Endothelial cell of umbilical vein (primary cell): ENCODE measurements around the gene DACT1. TPM values are rescaled to one million over a fixed set of nuclear protein-coding genes. Genes with fewer than 3 reads are reported as not detected.

Source experiments
- BruUV-seq: library from RNA; stranded (reverse); fragments of 400-500 nt; replicated peaks from 2 replicates; lab custom pipeline; 2021; lab: Mats Ljungman, UMichigan
- CTCF ChIA-PET: fragments of 300-600, 350-600 bp; sonication (Branson Sonifier 250); formaldehyde crosslinking; loops from one replicate; lab custom pipeline; 2021; ENCODE audit warnings: antibody characterized with exemption, inconsistent platforms; lab: Charles Lee
- POLR2A ChIA-PET: fragments of 300-600, 350-600 bp; sonication (Branson Sonifier 250); formaldehyde crosslinking; loops from one replicate; lab custom pipeline; 2021; ENCODE audit warnings: antibody characterized with exemption, inconsistent platforms; lab: Charles Lee
- DNase-seq: peaks from one replicate; pipeline ENCODE4 v3.0.0-alpha.2; 2011; ENCODE audit warnings: low read depth, low spot score
- FAIRE-seq: peaks from 2 replicates; lab custom pipeline; 2011; peaks lifted over from hg19 to GRCh38; lab: Jason Lieb, UNC
- H2AFZ ChIP-seq: 2 replicates; pipeline ENCODE4 v1.6.0; 2012; ENCODE audit warnings: low read depth, low read length, control low read depth, inconsistent platforms
- H3K27ac ChIP-seq: 2 replicates; pipeline ENCODE4 v1.5.1; 2011; ENCODE audit warnings: low read depth, mild to moderate bottlenecking, control low read depth, low read length, moderate library complexity; ENCODE audit not compliant: insufficient read depth
- H3K27me3 ChIP-seq, 2 experiments: 2 replicates each; pipeline versions ENCODE4 v1.6.0 to v1.6.1; 2011; ENCODE audit warnings: low read length in 2 of 2, mixed read lengths in 1 of 2; ENCODE audit not compliant: control insufficient read depth in 2 of 2, insufficient read depth in 2 of 2
- H3K36me3 ChIP-seq, 2 experiments: 2 replicates in 1 of 2; 3 replicates in 1 of 2; pipeline ENCODE4 v1.5.1; 2011; ENCODE audit warnings: low read length in 2 of 2, mild to moderate bottlenecking in 1 of 2, moderate library complexity in 1 of 2; ENCODE audit not compliant: control insufficient read depth in 2 of 2, insufficient read depth in 2 of 2; ENCODE audit errors: extremely low read depth in 1 of 2
- H3K4me1 ChIP-seq: 3 replicates; pipeline ENCODE4 v1.5.1; 2011; ENCODE audit warnings: mild to moderate bottlenecking, low read length; ENCODE audit not compliant: control insufficient read depth, insufficient read depth; ENCODE audit errors: extremely low read depth
- H3K4me2 ChIP-seq: 2 replicates; pipeline ENCODE4 v1.6.1; 2011; ENCODE audit warnings: low read length, control low read depth, mixed read lengths; ENCODE audit not compliant: insufficient read depth
- H3K4me3 ChIP-seq, 3 experiments: fragments of 200-600 bp in 1 of 3; sonication (generic), shearing (Covaris generic) in 1 of 3; replicated peaks in 1 of 3; 2 replicates each; pipeline ENCODE4 v1.5.1; 2011 to 2016; ENCODE audit warnings: control low read depth in 3 of 3, low read length in 3 of 3, mild to moderate bottlenecking in 2 of 3, inconsistent platforms in 1 of 3, low read depth in 1 of 3, moderate library complexity in 1 of 3; ENCODE audit not compliant: insufficient read depth in 1 of 3
- H3K79me2 ChIP-seq: 2 replicates; pipeline ENCODE4 v1.6.0; 2012; ENCODE audit warnings: low read length, inconsistent platforms; ENCODE audit not compliant: control insufficient read depth, insufficient read depth
- H3K9ac ChIP-seq: replicated peaks from 2 replicates; pipeline ENCODE3; 2011; ENCODE audit warnings: low read length, control low read depth; ENCODE audit not compliant: insufficient read depth; ENCODE audit errors: extremely low read depth
- H3K9me1 ChIP-seq: replicated peaks from 3 replicates; pipeline ENCODE4 v1.6.0; 2011; ENCODE audit warnings: mild to moderate bottlenecking, low read length; ENCODE audit not compliant: control insufficient read depth, insufficient read depth; ENCODE audit errors: extremely low read depth
- H3K9me3 ChIP-seq: replicated peaks from 2 replicates; pipeline ENCODE4 v1.5.1; 2012; ENCODE audit warnings: low read length, inconsistent platforms; ENCODE audit not compliant: control insufficient read depth, insufficient read depth
- H4K20me1 ChIP-seq: replicated peaks from 2 replicates; pipeline ENCODE3; 2011; ENCODE audit warnings: mild to moderate bottlenecking, low read length; ENCODE audit not compliant: control insufficient read depth, insufficient read depth; ENCODE audit errors: extremely low read depth
- EZH2 ChIP-seq: IDR thresholded peaks from 2 replicates; pipeline ENCODE4 v1.6.1; 2012; ENCODE audit warnings: borderline replicate concordance, low read depth, mild to moderate bottlenecking, moderate library complexity, low read length, inconsistent platforms; ENCODE audit not compliant: severe bottlenecking
- FOS ChIP-seq: IDR thresholded peaks from 2 replicates; pipeline ENCODE4 v1.6.1; 2011; ENCODE audit warnings: mild to moderate bottlenecking, low read length, moderate library complexity, borderline replicate concordance; ENCODE audit not compliant: insufficient read depth
- GATA2 ChIP-seq: IDR thresholded peaks from 2 replicates; pipeline ENCODE4 v1.7.0; 2011; ENCODE audit warnings: low read depth, mild to moderate bottlenecking, moderate library complexity, mixed read lengths, low read length; ENCODE audit not compliant: insufficient read length, insufficient read depth
- JUN ChIP-seq: IDR thresholded peaks from 2 replicates; pipeline ENCODE4 v1.6.1; 2011; ENCODE audit warnings: borderline replicate concordance, low read depth; ENCODE audit not compliant: insufficient read length, insufficient read depth
- MYC ChIP-seq: IDR thresholded peaks from one replicate; pipeline ENCODE4 v1.6.1; 2011; ENCODE audit warnings: mild to moderate bottlenecking, low read depth, low read length
- POLR2A ChIP-seq: IDR thresholded peaks from 2 replicates; pipeline ENCODE4 v1.6.1; 2012; ENCODE audit warnings: low read depth, mild to moderate bottlenecking, control low read depth, low read length
- POLR2AphosphoS5 ChIP-seq: IDR thresholded peaks from 2 replicates; pipeline ENCODE4 v1.6.1; 2012; ENCODE audit warnings: low read depth, mild to moderate bottlenecking, control low read depth, low read length, moderate library complexity; ENCODE audit not compliant: insufficient read depth
- dilution Hi-C: fragments of 300-500 bp; cut with MboI; formaldehyde crosslinking; loops from one replicate; pipeline ENCODE4 v1.15.0; 2019; ENCODE audit warnings: low sequenced_read_pairs; ENCODE audit not compliant: extremely low pct_ligation_motif_present
- intact Hi-C: fragments of 100-400 bp; cut with micrococcal nuclease; formaldehyde crosslinking; loops from one replicate; pipeline ENCODE4 v1.10.0; 2022
- polyA plus RNA-seq, 4 experiments: library from polyadenylated mRNA; depleted of rRNA in 3 of 4; stranded (reverse) in 3 of 4; unstranded in 1 of 4; fragments of >200 nt; gene quantifications; 2 replicates each; pipeline versions ENCODE4 v1.2.1 to v1.2.3, GENCODE V29; 2011 to 2012; ENCODE audit warnings: missing spikeins in 1 of 4
- total RNA-seq: library from RNA; stranded (reverse); gene quantifications from 2 replicates; pipeline ENCODE4 v1.2.3, GENCODE V29; 2021
- TF ChIP-seq, protein P1 (sequence below), 2 donors: IDR thresholded peaks; 1 replicate in 1 of 2; 2 replicates in 1 of 2; pipeline ENCODE4 v1.5.1; 2011; ENCODE audit warnings: low read length in 2 of 2, mild to moderate bottlenecking in 2 of 2, moderate library complexity in 2 of 2, control low read depth in 1 of 2, inconsistent platforms in 1 of 2, low read depth in 1 of 2; ENCODE audit not compliant: insufficient read depth in 1 of 2; ENCODE audit errors: extremely low read depth in 1 of 2
- TF ChIP-seq, protein P2 (sequence below): IDR thresholded peaks from 2 replicates; pipeline ENCODE4 v1.6.1; 2011; ENCODE audit not compliant: insufficient read depth, insufficient read length

The DACT1 gene
- total and polyA plus RNA-seq, 2 donors (not counting 3 experiments of a cell fraction or from before 2014, with no cell fraction given): 0.21 to 0.27 TPM

DNA sequence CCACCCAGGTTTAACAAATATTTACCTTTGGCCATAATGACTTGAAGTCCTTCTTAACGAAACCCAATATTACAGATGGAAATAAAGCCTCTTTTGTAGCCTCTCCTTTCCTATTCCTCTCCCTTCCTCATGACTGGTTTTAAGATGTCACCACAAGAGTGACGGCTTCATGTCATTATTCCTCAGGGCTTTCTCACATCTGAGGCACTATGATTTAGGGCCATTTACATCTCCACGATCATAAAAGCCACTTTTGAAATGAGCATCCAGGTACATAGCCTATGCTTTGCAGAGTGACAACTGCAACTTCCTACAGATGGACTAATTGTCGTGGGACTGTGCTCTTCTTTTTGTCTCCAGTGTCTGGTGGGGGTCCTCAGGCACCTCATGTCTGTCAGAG is 32.3 kb upstream of the DACT1 start:
- ChIA-PET POLR2A (no interaction called here), CTCF (no interaction called here)

More for the DNA sequence above, 32.3 kb upstream of the DACT1 start:
- no peaks in the 10 kb centered on the region for H3K36me3 ChIP-seq
- no peaks in the 10 kb centered on the region for H4K20me1 ChIP-seq
- intact Hi-C loops (no loop called here), dilution Hi-C loops (no loop called here)
- H3K9ac ChIP-seq: no peak overlapping the region
- H3K4me3 ChIP-seq: no peak overlapping the region
- H3K9me1 ChIP-seq: no peaks in the 10 kb centered on the region
- no peaks in the 10 kb centered on the region for H3K9me3 ChIP-seq
- no peaks in the 10 kb centered on the region for H3K4me1 ChIP-seq
- H3K79me2 ChIP-seq: no peaks in the 10 kb centered on the region
- peaks cover 0 to 2% of the 10 kb centered on the region in 2 experiments for H3K27me3 ChIP-seq
- FAIRE-seq (no peak), DNase-seq (no peak)
- TF ChIP-seq POLR2A (no peak), GATA2 (no peak), FOS (no peak), MYC (no peak), POLR2AphosphoS5 (no peak), EZH2 (no peak), JUN (no peak)
- TF ChIP-seq, protein P1, sequence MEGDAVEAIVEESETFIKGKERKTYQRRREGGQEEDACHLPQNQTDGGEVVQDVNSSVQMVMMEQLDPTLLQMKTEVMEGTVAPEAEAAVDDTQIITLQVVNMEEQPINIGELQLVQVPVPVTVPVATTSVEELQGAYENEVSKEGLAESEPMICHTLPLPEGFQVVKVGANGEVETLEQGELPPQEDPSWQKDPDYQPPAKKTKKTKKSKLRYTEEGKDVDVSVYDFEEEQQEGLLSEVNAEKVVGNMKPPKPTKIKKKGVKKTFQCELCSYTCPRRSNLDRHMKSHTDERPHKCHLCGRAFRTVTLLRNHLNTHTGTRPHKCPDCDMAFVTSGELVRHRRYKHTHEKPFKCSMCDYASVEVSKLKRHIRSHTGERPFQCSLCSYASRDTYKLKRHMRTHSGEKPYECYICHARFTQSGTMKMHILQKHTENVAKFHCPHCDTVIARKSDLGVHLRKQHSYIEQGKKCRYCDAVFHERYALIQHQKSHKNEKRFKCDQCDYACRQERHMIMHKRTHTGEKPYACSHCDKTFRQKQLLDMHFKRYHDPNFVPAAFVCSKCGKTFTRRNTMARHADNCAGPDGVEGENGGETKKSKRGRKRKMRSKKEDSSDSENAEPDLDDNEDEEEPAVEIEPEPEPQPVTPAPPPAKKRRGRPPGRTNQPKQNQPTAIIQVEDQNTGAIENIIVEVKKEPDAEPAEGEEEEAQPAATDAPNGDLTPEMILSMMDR (IDR thresholded peaks at IDR 0.05; ENCODE audit: extremely low read depth in 1 of 2, insufficient read depth in 1 of 2, low read depth in 1 of 2, low read length in 2 of 2): no peak
- TF ChIP-seq, protein P2, sequence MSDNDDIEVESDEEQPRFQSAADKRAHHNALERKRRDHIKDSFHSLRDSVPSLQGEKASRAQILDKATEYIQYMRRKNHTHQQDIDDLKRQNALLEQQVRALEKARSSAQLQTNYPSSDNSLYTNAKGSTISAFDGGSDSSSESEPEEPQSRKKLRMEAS: no peak
- H2AFZ ChIP-seq: no peak overlapping the region
- no peak overlapping the region for H3K27ac ChIP-seq
- BruUV-seq: no TSS peak
- H3K4me2 ChIP-seq: no peak overlapping the region
